Stimulated activated CD8-positive, alpha-beta memory T cell treated with anti-CD3 and anti-CD28 coated beads, Interleukin-12 subunit alpha, Interleukin-12 subunit beta, amount 100 ng/mL, for 4 hours (primary cell): ENCODE results near the gene DUSP6.
A peak's percentile ranks its signal among the peaks of the same experiment; 100 is the strongest.

Source experiments
- DNase-seq: peaks from one replicate; pipeline ENCODE4 v3.0.0-alpha.2; 2020; ENCODE audit warnings: low read depth

DUSP6 gene, protein sequence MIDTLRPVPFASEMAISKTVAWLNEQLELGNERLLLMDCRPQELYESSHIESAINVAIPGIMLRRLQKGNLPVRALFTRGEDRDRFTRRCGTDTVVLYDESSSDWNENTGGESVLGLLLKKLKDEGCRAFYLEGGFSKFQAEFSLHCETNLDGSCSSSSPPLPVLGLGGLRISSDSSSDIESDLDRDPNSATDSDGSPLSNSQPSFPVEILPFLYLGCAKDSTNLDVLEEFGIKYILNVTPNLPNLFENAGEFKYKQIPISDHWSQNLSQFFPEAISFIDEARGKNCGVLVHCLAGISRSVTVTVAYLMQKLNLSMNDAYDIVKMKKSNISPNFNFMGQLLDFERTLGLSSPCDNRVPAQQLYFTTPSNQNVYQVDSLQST

DNA sequence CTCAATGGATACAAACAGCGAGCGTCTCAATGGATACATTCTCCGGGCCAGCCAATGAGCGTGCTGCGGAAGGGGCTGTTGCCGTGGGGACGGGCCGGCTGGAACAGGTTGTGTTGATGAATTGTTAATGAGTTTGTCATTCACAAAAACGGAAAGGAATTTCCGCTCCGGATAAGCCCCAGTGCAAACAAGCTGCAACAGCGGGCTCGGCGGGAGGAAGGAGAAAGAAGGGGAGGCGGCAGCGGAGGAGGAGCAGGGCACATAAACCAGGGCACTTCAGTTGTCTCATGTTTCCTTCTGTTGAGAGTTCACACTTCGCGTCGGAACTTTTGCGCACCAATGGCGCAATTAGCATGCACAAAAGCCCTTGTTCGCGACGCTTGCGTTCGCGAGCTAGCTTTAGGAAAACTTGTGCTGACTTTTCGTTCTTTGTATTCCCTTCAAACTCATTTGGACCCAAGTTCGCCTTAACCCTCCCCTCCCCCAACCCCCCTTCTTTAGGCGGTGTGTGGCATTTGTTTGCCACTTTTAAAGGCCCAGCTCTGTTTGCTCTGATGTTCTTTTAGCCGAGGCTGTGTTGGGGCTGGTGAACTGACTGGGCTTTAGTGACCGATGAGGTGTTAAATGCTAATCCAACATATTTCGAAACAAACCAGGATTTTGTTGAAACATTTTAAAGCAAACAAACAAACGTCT lies at the start of gene DUSP6:
DUSP6 (minus strand) TSS at position 10 of the 696 bp plus-strand sequence. CDS start 462 bp downstream, outside the sequence.
- DNase-seq, result peak; percentile 65

- DNase-seq, result no peak
These were observed 49.2 kb upstream of the DUSP6 start for GRCh38 chr12:89401433-89402058.

DNA sequence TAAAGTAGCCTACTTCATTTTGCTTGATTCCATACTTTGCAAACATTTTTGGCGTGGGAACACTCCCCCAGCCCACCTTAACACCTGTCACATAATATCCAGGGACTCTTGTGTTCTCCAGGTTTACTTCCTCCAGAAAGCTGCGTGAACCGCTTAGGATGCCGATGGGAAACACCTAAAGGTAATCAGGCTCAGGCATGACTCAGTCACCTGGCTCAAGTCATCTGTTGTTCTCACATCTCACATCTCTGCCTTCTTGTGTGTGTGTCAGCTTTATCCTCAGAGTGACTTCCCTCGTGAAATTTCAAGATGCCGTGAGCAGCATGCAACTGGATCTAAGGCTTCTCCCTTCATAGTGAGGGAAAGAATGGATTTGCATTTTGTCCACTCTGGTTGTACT lies 48.1 kb upstream of the DUSP6 start:
- DNase-seq, result no peak

GRCh38 chr12:89395712-89396111 lies 43.4 kb upstream of the DUSP6 start:
- no peak for DNase-seq

- no peak for DNase-seq
These were observed 41.3 kb upstream of the DUSP6 start for GRCh38 chr12:89393551-89394121.

DNA sequence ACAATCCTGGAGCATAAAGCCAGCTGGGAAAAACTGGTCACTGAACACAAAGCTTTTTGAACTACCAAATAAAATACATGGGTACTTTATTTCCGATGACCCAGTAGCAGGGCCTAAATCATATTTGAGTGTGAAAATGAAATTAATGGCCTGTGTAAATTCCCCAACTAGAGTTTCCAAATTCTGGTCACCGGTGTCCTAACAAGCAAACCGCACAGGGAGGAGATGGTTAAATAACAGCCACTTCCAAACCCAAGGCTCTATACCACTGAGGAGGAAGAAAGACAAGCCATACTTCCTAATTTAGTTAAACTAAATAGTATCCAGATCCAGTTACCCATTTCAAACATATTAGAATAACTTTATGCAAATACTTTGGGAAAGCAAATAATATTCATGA lies 40.1 kb upstream of the DUSP6 start:
- no peak for DNase-seq

GRCh38 chr12:89391726-89392336 lies 39.5 kb upstream of the DUSP6 start:
- no peak for DNase-seq

DNA sequence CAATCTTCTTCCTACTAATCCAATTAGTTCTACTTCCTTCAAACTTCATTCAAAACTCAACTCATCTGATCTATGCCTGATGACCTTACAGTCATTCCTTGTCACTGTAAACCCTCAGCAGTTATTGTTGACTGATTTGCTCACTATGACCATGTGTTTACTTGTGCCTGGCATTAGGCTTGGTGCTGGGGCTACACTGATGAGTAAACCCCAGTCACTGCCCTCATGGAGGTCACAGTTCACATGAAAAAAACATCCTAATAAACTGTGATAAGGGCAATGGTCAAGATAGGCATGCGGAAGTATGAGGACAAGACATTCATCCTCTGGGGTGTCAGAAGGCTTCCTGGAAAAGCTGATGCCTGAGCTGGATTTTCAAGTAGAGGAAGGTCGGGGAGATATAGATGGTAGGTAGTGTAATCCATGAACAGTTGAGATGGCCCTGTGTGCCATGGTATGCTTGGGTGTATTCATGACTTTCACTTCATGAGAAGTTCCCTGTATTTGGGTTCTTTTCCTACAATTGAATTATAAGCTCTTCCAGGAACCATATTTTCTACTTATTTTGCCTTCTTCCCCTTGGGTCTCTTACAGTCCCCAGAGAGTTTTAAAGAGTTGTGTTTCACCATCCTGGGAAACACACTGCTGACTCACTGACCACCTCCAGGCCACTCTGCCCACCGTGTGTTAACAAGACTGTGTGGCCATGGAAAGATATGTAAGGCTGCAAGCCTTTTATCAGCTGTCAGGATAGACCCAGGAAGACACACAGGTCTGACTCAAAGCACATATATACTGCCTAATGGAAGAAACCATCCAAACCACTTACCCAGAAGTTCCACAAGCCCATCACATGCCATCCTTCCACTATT lies 38.7 kb upstream of the DUSP6 start:
- DNase-seq, result no peak

DNA sequence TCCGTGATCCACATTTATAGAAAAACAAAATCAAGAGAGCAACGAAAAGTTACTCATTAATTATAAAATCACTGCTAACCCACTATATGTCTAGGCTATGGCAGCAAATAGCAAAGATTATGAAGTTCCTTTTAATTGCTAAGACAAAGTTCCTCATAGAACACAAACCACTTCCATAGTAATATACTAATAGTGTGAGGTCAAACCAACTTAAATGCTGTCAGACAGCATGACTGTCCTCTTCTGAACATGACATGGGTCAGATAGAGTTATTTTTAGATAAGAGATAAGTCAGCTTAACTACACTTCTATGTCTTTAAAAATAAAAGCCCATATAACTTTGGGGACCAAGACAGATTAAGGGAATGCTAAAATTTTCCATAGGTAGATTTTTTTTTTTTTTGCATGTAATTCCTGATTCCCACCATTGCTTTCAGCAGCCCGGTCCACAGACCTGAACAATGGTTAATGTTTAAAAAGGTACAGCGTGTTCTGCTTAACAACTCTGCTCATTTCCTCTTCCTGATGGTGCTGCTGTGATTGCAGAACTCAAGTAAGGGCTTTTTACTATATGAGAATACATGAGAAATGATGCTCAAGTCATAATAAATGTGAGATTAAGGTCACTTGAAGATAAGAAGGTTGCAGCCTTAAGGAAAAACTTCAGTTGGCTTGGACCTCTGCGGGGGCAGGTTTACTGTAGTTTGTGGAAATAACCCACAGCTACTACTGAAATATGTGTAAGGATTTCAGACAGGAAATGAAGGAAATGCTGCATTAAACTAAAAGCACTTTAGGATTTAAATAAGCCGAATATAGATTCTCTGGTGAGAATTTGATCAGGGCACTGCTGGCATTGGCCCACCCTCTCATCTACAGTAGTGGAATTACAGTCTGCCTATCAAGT lies 37.7 kb upstream of the DUSP6 start:
- DNase-seq, result no peak

- DNase-seq, result no peak
These were observed 33.8 kb upstream of the DUSP6 start for GRCh38 chr12:89386138-89386537.

DNA sequence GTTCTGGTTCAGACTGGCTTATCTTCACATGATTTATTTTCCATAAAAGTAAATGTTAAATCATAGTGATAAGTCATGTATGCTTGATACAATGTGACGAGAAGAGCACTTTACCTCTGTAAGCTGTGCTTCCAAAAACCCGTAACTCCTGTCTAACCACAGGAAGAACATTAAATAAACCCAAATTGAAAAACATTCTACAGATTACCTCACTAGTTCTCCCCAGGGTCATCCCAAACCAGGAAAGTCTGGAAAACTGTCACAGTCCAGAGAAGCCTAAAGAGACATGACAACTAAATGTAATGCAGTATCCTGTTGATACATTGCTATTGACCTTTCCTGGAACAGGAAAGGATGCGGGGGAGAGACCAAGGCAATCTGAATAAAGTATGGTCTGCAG lies 32.5 kb upstream of the DUSP6 start:
- DNase-seq, result no peak

- DNase-seq, result no peak
These were observed 31.9 kb upstream of the DUSP6 start for GRCh38 chr12:89384050-89384758.

GRCh38 chr12:89383235-89384049 lies 31.1 kb upstream of the DUSP6 start:
- no peak for DNase-seq

DNA sequence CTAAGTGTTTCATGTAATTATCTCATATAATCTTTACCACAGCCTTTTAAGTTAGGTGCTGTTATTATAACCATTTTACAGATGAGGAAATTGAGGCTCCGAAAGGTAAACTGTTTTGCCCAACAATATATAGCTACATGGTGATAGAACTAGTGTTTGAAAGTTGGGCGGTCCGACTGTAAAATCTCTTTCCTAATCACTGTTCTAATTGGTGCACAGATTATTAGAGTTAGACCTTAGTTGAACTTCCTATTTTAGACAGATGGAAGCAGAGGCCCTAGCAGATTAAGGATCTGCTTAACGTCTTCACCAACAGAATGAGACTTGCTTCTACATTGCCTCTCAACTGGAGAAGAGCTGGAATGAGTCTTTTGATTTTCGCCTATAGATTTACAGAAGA lies 30.0 kb upstream of the DUSP6 start:
- no peak for DNase-seq

- DNase-seq, result no peak
These were observed 27.7 kb upstream of the DUSP6 start for GRCh38 chr12:89379839-89380467.

- no peak for DNase-seq
These were observed 27.0 kb upstream of the DUSP6 start for GRCh38 chr12:89379148-89379838.

DNA sequence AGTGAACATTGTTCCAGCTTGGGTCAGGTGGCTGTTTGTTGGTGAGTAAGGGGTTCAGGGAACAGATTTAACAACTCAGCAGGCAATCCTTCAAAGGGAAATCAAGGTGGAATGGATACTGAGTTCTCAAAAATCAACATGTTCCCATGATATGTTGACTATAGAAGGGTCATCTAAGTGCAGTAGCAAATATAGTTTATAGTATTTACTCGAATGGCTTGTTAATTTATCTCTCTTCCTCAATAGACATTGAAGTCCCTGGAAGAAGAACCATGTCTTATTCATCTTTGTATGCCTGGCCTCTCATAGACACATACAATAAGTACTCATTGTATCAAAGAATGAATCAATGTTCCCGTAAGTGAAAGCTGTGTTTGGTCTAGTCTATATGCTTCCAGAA lies 24.5 kb upstream of the DUSP6 start:
- DNase-seq, result no peak

DNA sequence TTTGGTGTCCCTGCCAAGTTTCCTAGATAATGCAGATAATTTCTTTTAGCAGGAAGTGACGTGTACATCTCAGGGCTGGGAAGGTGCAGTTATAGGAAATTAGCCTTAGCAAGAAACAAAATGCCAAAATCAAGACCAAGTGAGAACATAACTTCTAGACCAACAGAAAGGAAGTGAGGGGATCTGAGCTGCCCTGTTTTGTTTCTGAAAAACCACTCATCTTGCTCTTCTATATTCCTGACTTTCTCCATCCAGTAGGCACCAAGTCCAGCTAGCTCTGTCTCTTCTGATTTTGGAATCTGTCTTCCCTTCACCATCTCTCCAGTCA lies 23.9 kb upstream of the DUSP6 start:
- DNase-seq, result no peak
